Ishikawa (cell line): ENCODE measurements around the gene PIGN.

Source experiments
- CEBPB ChIP-seq: IDR thresholded peaks from 2 replicates; pipeline ENCODE4 v1.6.1; 2012
- EGR1 ChIP-seq: IDR thresholded peaks from 2 replicates; pipeline ENCODE4 v1.6.1; 2012
- EP300 ChIP-seq: IDR thresholded peaks from 2 replicates; pipeline ENCODE4 v1.6.1; 2012; ENCODE audit warnings: borderline replicate concordance
- FOXM1 ChIP-seq: IDR thresholded peaks from 2 replicates; pipeline ENCODE4 v1.6.1; 2012; ENCODE audit warnings: low read depth, borderline replicate concordance
- MAX ChIP-seq: IDR thresholded peaks from 2 replicates; pipeline ENCODE4 v1.6.1; 2012
- RAD21 ChIP-seq: IDR thresholded peaks from 2 replicates; pipeline ENCODE4 v1.6.1; 2012; ENCODE audit warnings: low read depth
- REST ChIP-seq: IDR thresholded peaks from 2 replicates; pipeline ENCODE4 v1.6.1; 2012; ENCODE audit warnings: low read depth, mild to moderate bottlenecking
- TAF1 ChIP-seq: IDR thresholded peaks from 2 replicates; pipeline ENCODE4 v1.6.1; 2012; ENCODE audit warnings: low read depth, mild to moderate bottlenecking
- TCF12 ChIP-seq: IDR thresholded peaks from 2 replicates; pipeline ENCODE4 v1.6.1; 2012; ENCODE audit warnings: low read depth
- TEAD4 ChIP-seq: IDR thresholded peaks from 2 replicates; pipeline ENCODE4 v1.6.1; 2012
- YY1 ChIP-seq: IDR thresholded peaks from 2 replicates; pipeline ENCODE4 v1.6.1; 2012; ENCODE audit warnings: low read depth
- ZBTB7A ChIP-seq: IDR thresholded peaks from 2 replicates; pipeline ENCODE4 v1.6.1; 2012; ENCODE audit warnings: low read depth

- TF ChIP-seq EGR1 = no peak
- TF ChIP-seq EP300 = no peak
- no peak for TF ChIP-seq TCF12
- TF ChIP-seq RAD21 = no peak
- no peak for TF ChIP-seq TEAD4
- TF ChIP-seq FOXM1 = no peak
- no peak for TF ChIP-seq TAF1
- TF ChIP-seq MAX = no peak
- TF ChIP-seq CEBPB = no peak
- TF ChIP-seq ZBTB7A = no peak
- TF ChIP-seq YY1 = no peak
- no peak for TF ChIP-seq REST
Observed at GRCh38 chr18:61992923-61993322, 193.9 kb downstream of the PIGN start.
